Measurements from ENCODE around the gene CFL1.

CFL1 gene

DNA sequence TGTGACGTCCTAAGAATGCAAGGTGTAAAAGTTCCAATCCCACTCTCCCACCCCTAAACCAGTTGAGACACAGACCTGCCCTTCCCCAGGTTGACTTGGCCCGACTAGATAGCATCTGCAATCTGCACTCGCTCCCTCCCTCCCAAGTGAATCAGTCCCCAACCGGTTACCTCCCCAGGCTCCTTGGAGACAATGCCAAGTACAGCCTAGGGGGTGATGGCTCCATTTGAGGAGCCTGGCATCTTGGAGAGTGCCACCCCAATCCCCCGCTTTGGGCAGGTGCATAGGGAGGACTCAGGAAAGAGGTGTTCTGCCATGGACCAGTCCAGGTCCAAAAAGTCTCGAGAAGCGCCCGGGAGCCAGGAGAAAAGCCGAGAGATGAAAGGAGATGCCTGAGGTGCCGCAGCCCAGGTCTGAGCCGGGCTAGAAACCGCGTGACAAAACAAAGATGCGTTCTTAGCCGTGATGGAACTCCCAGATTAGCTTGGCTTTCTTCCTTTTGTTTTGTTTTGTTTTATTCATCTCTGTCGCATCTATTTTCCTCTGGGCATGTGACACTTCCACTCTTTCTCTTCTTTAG is 42.9 kb downstream of the CFL1 start:
- DNase-seq (ENCODE audit: low read depth) = no peak

DNA sequence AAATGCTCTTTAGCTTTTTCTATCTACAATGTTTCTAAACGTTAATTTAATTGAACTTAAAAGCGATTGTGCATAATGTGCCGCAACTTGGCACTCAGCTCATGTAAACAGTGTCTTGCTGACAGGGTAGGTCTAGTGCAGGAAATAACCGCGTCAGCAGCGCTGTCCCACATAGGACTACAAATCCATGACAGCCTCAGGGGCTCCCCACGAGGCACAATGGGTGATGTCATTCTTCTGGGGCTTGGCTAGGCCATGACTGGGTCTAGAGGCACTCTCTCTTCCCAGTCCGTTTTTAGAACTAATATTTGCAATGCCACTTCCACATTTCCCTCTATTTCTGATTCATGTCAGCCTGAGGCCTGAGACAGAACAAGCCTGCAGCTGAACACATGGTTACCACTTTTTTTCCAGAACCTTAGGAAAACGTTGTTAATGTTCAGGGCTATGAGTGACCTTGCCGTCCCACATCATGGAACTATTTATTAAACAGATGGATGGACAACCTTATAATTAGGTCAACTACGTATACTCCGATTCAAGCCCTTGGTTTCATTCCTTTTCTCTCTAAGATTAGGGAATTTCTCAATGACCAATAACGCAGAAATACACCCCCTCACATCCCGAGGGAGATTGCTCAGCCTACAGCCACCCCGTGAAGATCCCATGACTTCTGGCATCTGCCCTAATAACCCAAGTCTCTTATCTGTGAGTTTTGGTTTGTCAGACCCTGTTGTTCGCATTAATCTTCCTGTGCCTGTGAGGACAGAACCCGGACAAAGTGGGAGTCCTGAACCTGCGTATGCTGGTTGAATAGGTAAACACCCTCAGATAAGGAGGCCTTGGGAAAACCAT is 43.6 kb downstream of the CFL1 start:
- DNase-seq (ENCODE audit: low read depth) = no peak
- H3K4me3 ChIP-seq (ENCODE audit: low read depth, low read length) = no peak overlapping the region

More for the DNA sequence above, 42.9 kb downstream of the CFL1 start:
- H3K4me3 ChIP-seq (ENCODE audit: low read depth, low read length) = no peak overlapping the region

DNA sequence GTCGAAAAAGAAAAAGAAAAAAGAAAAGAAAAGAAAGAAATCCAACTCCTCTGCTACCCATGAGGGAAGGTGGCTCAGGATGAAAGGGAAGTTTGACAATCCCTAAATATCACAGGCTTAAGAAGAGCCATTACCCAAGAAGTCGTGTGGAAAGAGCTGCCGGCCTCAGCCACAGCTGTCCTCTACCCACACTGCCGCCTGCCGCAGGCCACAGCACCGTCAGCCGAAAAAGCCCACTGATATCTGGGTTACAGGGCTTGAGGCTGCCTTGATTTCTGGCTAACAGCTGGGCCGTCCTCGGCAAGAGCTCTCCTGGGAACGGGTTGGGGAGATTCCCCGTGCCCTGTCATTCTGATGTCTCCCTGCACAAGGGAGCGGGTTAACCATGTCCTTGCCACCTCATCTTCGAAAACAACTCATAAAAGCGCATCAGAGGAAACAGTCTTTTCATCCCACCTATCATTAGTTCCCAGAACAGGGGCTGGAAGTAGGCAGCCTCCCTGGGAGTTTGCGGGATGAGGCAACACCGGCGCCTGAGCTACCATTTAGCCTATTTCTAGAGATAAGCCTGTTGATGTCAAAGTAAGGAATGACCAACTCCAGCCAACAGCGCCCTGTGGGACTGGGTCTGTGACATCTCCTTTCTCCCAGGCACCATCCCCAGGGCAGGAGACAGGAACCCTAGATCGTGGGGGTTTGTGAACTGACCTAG is 46.1 kb downstream of the CFL1 start:
- H3K4me3 ChIP-seq (ENCODE audit: low read depth, low read length) = no peak overlapping the region
- no peak for DNase-seq (ENCODE audit: low read depth)

DNA sequence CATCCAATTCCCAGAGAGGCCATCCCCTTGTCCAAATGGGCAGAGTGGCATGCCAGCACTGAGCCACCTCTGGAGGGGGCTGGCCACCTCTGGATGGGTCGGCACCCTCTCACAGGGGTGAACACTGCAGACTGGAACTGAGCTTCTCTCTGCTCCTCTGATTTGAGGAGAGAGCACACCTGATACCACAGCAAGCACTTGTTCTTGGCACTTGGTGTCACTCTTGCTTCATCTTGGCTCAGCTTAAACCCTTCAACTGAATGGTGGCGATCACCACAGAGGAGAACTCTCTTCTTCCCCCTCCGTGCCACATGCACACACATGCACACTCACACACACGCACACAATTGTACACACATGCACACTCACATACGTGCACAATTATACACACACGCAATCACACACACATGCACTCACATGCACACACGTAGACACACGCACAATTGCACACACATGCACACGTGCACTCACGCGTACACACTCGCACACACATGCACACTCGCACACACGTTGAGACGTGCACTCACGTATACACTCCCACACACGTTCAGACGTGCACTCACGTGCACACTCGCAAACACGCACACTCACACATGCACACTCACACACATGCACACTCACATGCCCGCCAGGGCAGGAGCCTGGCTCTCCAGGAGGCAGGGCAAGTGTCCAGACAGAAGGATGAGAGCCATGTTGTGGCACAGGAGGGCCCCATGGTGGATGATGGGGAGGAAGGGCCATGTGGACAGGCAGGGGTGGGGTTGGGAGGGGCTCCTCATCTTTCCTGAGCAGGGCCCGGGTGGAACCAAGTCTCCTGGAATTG is 47.7 kb downstream of the CFL1 start:
- no peak for DNase-seq (ENCODE audit: low read depth)
- no peak overlapping the region for H3K4me3 ChIP-seq (ENCODE audit: low read depth, low read length)

DNA sequence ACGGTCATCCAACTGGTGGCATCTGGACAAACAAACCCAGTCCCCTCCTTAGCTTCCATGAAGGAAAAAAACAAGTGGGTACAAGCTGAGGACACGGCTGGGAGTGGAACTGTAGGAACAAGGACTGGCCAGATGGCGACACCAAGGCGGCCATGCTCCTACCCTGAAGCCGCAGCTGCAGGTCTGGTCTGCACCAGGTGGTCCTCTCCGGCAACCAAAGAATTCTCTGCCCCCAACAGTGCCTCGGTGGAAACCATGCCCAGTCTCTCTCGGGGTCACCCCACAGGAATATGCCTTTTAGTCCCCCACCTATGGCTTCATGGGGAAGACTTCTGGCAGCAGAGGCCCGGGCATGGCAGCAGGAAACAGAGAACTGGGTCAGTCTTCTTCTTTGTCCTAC is 48.5 kb downstream of the CFL1 start:
- no peak for DNase-seq (ENCODE audit: low read depth)
- no peak overlapping the region for H3K4me3 ChIP-seq (ENCODE audit: low read depth, low read length)

DNA sequence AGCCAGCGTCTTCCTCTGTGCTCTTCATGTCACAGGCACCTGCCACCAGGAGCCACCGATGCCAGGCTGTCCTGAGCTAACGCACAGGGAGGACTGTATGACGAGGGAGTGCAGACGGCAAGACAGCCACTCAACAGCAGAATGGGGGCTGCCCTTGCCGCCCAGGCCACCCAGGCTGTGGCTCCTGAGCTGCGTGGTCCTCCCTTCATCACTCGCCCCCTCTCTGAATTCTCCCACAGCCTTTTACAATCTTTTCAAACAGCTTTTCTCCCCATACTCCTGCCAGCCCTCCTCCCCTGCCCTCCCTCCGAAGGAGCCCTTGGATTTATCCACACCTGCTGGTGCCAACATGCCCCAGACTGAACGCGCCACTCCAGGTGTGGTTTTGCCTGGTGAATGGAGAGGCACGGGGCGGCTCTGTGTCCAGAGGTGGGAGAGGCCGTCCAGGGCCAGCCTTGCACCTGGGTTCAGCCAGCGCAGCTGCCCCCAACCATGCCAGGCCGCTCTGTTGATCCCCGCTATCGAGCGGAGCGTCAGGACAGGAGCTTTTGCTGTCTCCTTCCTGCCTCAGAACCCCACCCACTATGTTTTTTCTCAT is 49.1 kb downstream of the CFL1 start:
- no peak for DNase-seq (ENCODE audit: low read depth)
- no peak overlapping the region for H3K4me3 ChIP-seq (ENCODE audit: low read depth, low read length)

DNA sequence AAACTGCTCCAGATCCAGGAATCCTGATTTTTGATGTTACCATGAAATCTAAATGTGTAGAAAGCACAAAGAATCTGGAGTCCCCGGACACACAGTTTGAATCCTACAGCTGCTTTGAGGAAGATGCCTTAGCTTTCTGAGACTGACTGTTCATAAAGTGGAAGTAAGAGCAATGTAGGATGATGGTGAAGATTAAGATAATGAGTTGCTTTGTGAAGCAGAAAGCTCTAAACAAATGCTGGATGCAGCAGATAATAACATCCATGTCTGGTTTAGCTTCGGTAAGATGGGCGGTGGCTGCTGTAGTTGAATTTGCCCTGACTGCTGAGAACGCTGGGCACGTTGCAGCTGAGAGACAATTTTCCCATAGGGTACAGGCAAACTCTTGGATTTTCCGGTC is 51.0 kb downstream of the CFL1 start:
- no peak overlapping the region for H3K4me3 ChIP-seq (ENCODE audit: low read depth, low read length)
- DNase-seq (ENCODE audit: low read depth) = no peak

All from skeletal muscle cell (primary cell).